ENCODE data around the gene OTUD3. TPM values are rescaled to one million over a fixed set of nuclear protein-coding genes. Genes with fewer than 3 reads are reported as not detected.

Gene OTUD3
- polyA plus RNA-seq, 1 donor (not counting 4 experiments of a cell fraction or from before 2014, with no cell fraction given) = 7.0 TPM

- DNase-seq (ENCODE audit: low read depth, low spot score) = no peak
- Histone ChIP-seq H4K20me1 (ENCODE audit: control insufficient read depth, extremely low read depth, insufficient read depth, low read length) (no peaks in the 10 kb centered on the region), H3K4me1 (ENCODE audit: control insufficient read depth, extremely low read depth, insufficient read depth, low read length) (no peaks in the 10 kb centered on the region), H3K9me1 (ENCODE audit: control insufficient read depth, extremely low read depth, insufficient read depth, low read length) (no peaks in the 10 kb centered on the region), H3K4me2 (ENCODE audit: control insufficient read depth, extremely low read depth, insufficient read depth, low read depth, low read length) (no peak overlapping the region), H3K27ac (ENCODE audit: control insufficient read depth, insufficient read depth, low read length) (no peak overlapping the region), H3K9me3 (ENCODE audit: control insufficient read depth, low read depth, low read length) (no peaks in the 10 kb centered on the region), H3K79me2 (ENCODE audit: control insufficient read depth, insufficient read depth, low read length) (no peaks in the 10 kb centered on the region), H3K9ac (ENCODE audit: control insufficient read depth, extremely low read depth, insufficient read depth, low read length) (no peak overlapping the region), H3K4me3 (ENCODE audit: control insufficient read depth in 2 of 3, extremely low read depth in 1 of 3, insufficient read depth in 2 of 3, low read depth in 1 of 3, low read length in 3 of 3) (no peak overlapping the region), H2AFZ (ENCODE audit: control insufficient read depth, low read length) (no peak overlapping the region), H3K36me3 (ENCODE audit: control insufficient read depth in 2 of 2, extremely low read depth in 1 of 2, insufficient read depth in 2 of 2, low read length in 2 of 2) (no peaks in the 10 kb centered on the region), H3K27me3 (ENCODE audit: control insufficient read depth, extremely low read depth, insufficient read depth, low read length) (no peaks in the 10 kb centered on the region)
- TF ChIP-seq, protein P1, sequence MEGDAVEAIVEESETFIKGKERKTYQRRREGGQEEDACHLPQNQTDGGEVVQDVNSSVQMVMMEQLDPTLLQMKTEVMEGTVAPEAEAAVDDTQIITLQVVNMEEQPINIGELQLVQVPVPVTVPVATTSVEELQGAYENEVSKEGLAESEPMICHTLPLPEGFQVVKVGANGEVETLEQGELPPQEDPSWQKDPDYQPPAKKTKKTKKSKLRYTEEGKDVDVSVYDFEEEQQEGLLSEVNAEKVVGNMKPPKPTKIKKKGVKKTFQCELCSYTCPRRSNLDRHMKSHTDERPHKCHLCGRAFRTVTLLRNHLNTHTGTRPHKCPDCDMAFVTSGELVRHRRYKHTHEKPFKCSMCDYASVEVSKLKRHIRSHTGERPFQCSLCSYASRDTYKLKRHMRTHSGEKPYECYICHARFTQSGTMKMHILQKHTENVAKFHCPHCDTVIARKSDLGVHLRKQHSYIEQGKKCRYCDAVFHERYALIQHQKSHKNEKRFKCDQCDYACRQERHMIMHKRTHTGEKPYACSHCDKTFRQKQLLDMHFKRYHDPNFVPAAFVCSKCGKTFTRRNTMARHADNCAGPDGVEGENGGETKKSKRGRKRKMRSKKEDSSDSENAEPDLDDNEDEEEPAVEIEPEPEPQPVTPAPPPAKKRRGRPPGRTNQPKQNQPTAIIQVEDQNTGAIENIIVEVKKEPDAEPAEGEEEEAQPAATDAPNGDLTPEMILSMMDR (optimal IDR thresholded peaks at IDR 0.05 in 1 of 3, IDR thresholded peaks at IDR 0.05 in 1 of 3, conservative IDR thresholded peaks at IDR 0.05 in 1 of 3; ENCODE audit: extremely low read depth in 1 of 3, insufficient read depth in 2 of 3, low read length in 3 of 3) = no peak
- TF ChIP-seq EZH2 (IDR thresholded peaks at IDR 0.05; ENCODE audit: low read length) = no peak
- dilution Hi-C loops (cut with MboI; ENCODE audit: extremely low pct_ligation_motif_present, low sequenced_read_pairs) = no loop called here
- no peak for FAIRE-seq
Observed at GRCh38 chr1:19854866-19855265, 27.3 kb upstream of the OTUD3 start.

GRCh38 chr1:19858893-19859292, 23.3 kb upstream of the OTUD3 start:
- TF ChIP-seq, protein P1 (optimal IDR thresholded peaks at IDR 0.05 in 1 of 3, IDR thresholded peaks at IDR 0.05 in 1 of 3, conservative IDR thresholded peaks at IDR 0.05 in 1 of 3; ENCODE audit: extremely low read depth in 1 of 3, insufficient read depth in 2 of 3, low read length in 3 of 3) = no peak
- TF ChIP-seq EZH2 (IDR thresholded peaks at IDR 0.05; ENCODE audit: low read length) = no peak
- no peaks in the 10 kb centered on the region for H3K27me3 ChIP-seq (ENCODE audit: control insufficient read depth, extremely low read depth, insufficient read depth, low read length)
- no peak overlapping the region for H2AFZ ChIP-seq (ENCODE audit: control insufficient read depth, low read length)
- no peak overlapping the region for H3K27ac ChIP-seq (ENCODE audit: control insufficient read depth, insufficient read depth, low read length)
- H3K4me3 ChIP-seq (ENCODE audit: control insufficient read depth in 2 of 3, extremely low read depth in 1 of 3, insufficient read depth in 2 of 3, low read depth in 1 of 3, low read length in 3 of 3) = no peak overlapping the region
- dilution Hi-C loops (cut with MboI; ENCODE audit: extremely low pct_ligation_motif_present, low sequenced_read_pairs) = no loop called here
- H3K9me1 ChIP-seq (ENCODE audit: control insufficient read depth, extremely low read depth, insufficient read depth, low read length) = no peaks in the 10 kb centered on the region
- H3K9ac ChIP-seq (ENCODE audit: control insufficient read depth, extremely low read depth, insufficient read depth, low read length) = no peak overlapping the region
- no peaks in the 10 kb centered on the region for H3K36me3 ChIP-seq (ENCODE audit: control insufficient read depth in 2 of 2, extremely low read depth in 1 of 2, insufficient read depth in 2 of 2, low read length in 2 of 2)
- H3K9me3 ChIP-seq (ENCODE audit: control insufficient read depth, low read depth, low read length) = no peaks in the 10 kb centered on the region
- DNase-seq (ENCODE audit: low read depth, low spot score) (no peak), FAIRE-seq (no peak)
- H4K20me1 ChIP-seq (ENCODE audit: control insufficient read depth, extremely low read depth, insufficient read depth, low read length) = no peaks in the 10 kb centered on the region
- peaks cover 14% of the 10 kb centered on the region for H3K4me1 ChIP-seq (ENCODE audit: control insufficient read depth, extremely low read depth, insufficient read depth, low read length)
- H3K4me2 ChIP-seq (ENCODE audit: control insufficient read depth, extremely low read depth, insufficient read depth, low read depth, low read length) = no peak overlapping the region
- H3K79me2 ChIP-seq (ENCODE audit: control insufficient read depth, insufficient read depth, low read length) = no peaks in the 10 kb centered on the region

Data from keratinocyte (primary cell).